Measurements from ENCODE around the gene RASSF7.

Gene RASSF7

GRCh38 chr11:575313-575995, 14.7 kb downstream of the RASSF7 start:
- Histone ChIP-seq H3K4me3 (peak overlapping the region; percentile 78 to 89), H3K27ac (peak overlapping the region; percentile 70 to 80), H3K36me3 (no peaks in the 10 kb centered on the region), H3K27me3 (no peaks in the 10 kb centered on the region), H3K4me1 (peaks cover 0 to 47% (median 42%) of the 10 kb centered on the region in 4 donors), H3K9me3 (no peaks in the 10 kb centered on the region)
- intact Hi-C loops (cut with DNase I; ENCODE audit: low total_unique reads): loop anchor here (5.0 to 10.0 kb wide), 2 partner anchors 37 to 229 kb away; partner anchors contain the start of genes PIDD1 and RPLP2
- DNase-seq: peak in 1 of 2 donors; percentile 45
- TF ChIP-seq, protein P1, sequence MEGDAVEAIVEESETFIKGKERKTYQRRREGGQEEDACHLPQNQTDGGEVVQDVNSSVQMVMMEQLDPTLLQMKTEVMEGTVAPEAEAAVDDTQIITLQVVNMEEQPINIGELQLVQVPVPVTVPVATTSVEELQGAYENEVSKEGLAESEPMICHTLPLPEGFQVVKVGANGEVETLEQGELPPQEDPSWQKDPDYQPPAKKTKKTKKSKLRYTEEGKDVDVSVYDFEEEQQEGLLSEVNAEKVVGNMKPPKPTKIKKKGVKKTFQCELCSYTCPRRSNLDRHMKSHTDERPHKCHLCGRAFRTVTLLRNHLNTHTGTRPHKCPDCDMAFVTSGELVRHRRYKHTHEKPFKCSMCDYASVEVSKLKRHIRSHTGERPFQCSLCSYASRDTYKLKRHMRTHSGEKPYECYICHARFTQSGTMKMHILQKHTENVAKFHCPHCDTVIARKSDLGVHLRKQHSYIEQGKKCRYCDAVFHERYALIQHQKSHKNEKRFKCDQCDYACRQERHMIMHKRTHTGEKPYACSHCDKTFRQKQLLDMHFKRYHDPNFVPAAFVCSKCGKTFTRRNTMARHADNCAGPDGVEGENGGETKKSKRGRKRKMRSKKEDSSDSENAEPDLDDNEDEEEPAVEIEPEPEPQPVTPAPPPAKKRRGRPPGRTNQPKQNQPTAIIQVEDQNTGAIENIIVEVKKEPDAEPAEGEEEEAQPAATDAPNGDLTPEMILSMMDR (IDR thresholded peaks at IDR 0.05): no peak

DNA sequence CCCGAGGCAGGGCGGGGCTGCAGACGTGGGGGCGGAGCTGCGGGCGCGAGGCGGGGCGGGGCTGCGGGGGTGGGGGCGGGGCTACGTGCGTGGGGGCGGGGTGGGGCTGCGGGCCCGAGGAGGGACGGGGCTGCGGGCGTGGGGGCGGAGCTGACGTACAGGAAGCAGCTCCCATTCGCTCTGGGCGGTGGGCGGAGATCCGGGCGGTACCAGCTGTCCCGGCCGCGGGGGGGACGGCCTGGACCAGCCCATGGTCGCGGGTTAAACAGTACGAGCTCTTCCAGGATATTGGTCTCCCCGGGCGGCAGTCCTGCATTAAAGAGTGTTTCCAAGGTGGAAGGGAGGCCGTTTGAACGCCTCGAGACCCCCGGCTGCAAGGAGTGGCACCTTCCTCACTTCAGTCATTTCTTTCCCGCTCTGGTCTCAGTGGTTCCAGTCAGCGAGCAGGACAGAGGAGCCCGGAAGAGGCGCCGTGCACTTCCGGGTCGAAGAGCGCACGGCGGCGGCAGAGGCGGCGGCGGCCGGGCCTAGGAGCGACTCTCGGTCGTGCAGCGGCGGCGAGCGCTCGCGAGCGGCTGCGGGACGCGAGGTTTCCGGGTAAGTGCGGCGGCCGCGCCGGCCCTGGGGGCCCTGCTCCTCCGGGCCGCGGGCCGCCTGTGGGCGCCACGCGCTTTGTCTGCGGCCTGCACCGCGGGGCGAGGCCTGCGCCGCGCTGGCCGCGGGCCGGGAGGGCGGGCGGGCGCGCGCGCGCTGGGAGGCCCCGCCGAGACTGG, 15.4 kb downstream of the RASSF7 start, which contains the start of gene PHRF1:
Gene PHRF1, plus strand, starts transcription at position 475 of the 773 bp plus-strand sequence. CDS start 5,043 bp downstream, outside the sequence.
- peaks cover 0 to 50% (median 42%) of the 10 kb centered on the region in 4 donors for H3K4me1 ChIP-seq
- H3K27ac ChIP-seq: peak within 1 kb of the TSS; percentile 83 to 87
- H3K9me3 ChIP-seq: no peaks in the 10 kb centered on the region
- H3K36me3 ChIP-seq: no peaks in the 10 kb centered on the region
- peak; percentile 95 to 98 for DNase-seq
- H3K4me3 ChIP-seq: peak within 1 kb of the TSS; percentile 78 to 89
- TF ChIP-seq, protein P1 (IDR thresholded peaks at IDR 0.05): peak in 1 of 2 experiments; percentile 31
- no peaks in the 10 kb centered on the region for H3K27me3 ChIP-seq
- intact Hi-C loops (cut with DNase I; ENCODE audit: low total_unique reads): loop anchor here (5.0 to 10.0 kb wide), 2 partner anchors 36 to 229 kb away; partner anchors contain the start of genes PIDD1 and RPLP2

DNA sequence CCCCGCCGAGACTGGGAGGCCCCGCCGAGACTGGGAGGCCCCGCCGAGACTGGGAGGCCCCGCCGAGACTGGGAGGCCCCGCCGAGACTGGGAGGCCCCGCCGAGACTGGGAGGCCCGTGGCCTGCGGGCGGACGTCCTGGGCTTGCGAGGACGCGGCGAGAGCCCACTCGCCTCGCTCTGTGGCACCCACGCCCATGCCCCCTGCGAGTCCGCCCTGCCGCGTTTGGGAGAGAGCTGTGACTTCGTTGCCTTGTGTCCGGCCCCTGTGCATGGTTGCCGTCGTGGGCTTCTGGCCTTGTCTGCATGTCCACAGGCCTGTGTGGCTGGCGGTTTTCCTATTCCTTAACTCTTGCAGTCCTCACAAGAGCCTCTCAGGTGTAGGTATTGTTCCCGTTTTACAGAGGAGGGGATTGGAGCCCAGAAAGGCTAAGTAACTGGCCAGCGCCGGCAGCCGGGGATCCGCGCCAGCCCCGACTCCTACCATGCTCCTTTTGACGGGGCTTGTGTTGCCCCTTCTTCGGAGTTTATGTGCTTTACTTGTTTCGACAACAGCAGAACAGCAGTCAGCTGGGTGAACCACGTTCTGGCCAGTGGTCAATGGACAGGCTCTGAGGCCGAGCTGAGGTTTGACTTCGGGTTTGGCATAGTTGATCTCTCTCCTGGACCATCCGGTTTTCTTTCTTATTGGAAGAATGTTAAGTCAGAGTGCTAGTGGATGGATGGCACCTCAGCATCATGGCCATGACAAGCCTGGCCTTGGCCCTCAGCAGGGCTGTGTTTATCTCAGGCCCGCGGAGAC, 16.2 kb downstream of the RASSF7 start:
- DNase-seq: no peak
- Histone ChIP-seq H3K27ac (peak overlapping the region; percentile 83 to 87), H3K4me1 (peaks cover 0 to 53% (median 44%) of the 10 kb centered on the region in 4 donors), H3K4me3 (peak overlapping the region; percentile 78 to 89), H3K36me3 (peaks cover 4 to 8% (median 7%) of the 10 kb centered on the region in 3 donors), H3K27me3 (no peaks in the 10 kb centered on the region), H3K9me3 (no peaks in the 10 kb centered on the region)
- intact Hi-C loops (cut with DNase I; ENCODE audit: low total_unique reads): loop anchor here (5.0 to 10.0 kb wide), 2 partner anchors 35 to 228 kb away; partner anchors contain the start of genes PIDD1 and RPLP2
- TF ChIP-seq, protein P1 (IDR thresholded peaks at IDR 0.05): no peak

DNA sequence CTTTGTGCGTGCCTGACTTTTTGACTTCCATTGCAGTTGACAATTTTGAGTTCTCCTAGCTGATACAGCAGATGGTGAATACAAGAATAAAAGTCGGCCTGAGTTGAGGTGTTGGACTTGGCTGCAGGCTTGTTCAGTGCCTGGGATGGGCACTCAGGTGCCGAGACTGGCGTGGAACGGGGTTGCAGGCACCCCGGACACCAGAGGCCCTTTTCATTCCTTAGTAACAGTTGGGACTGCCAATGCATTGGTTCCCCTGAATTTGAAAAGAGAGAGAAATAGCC, 16.8 kb downstream of the RASSF7 start:
- H3K27ac ChIP-seq: peak overlapping the region in 1 of 2 donors; percentile 83
- H3K27me3 ChIP-seq: no peaks in the 10 kb centered on the region
- H3K9me3 ChIP-seq: no peaks in the 10 kb centered on the region
- no peak for DNase-seq
- intact Hi-C loops (cut with DNase I; ENCODE audit: low total_unique reads): loop anchor here (5.0 to 10.0 kb wide), 2 partner anchors 35 to 227 kb away; partner anchors contain the start of genes PIDD1 and RPLP2
- H3K4me1 ChIP-seq: peaks cover 0 to 53% (median 44%) of the 10 kb centered on the region in 4 donors
- H3K4me3 ChIP-seq: peak overlapping the region; percentile 78 to 89
- H3K36me3 ChIP-seq: peaks cover 10 to 13% (median 12%) of the 10 kb centered on the region in 3 donors
- TF ChIP-seq, protein P1 (IDR thresholded peaks at IDR 0.05): no peak
